HG03066 (cell line): ENCODE measurements around the gene PISD.
"Not testable (repeated sequence)": the region's sequence is repeated elsewhere in the genome, so short reads cannot be mapped to it uniquely, and the experiment has no call there.

Source experiments
- ATAC-seq: cut with Tn5 transposase; IDR thresholded peaks from one replicate; pipeline ENCODE4 v1.9.1; 2021; ENCODE audit warnings: low read depth; ENCODE audit not compliant: unreplicated experiment

The PISD gene

DNA sequence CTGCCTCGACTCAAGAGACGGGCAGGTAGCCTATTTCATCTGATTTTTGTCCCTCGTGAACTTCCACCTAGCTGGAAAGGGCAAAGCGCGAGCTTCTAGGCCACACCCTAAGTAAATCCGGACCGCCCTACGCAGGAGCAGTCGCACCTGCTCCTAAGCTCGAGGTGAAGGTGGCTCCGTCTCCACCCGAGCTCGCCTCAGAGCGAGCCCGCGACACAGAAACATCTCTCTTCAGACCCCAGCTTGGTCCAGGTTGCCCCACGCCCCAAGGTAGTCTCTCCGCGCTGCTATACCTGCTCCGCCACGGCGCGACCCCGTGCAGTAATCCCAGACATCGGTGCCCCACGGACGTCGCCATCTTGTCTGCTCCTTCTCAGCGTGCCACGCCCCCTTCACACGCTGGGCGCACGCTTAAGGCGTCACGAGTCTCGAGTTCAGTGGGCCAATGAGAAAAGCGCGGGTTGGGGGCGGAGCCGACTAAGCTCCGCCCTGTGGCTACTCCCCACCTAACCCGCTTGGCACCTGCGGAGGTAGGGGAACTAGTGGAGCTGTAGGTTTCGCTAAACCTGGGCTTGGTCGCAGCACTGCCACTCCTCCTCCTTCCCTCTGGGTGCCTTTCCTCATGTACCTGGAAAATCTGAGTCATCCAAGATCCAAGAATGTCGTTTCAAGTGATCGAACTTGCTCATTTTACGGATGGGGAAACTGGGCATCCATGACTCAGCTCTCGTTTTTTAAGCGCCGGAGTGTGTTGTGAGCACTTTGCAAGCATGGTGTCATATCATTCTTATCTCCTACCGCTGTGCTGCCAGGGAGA lies at the start of gene PISD:
PISD (minus strand) TSS at position 365 of the 817 bp plus-strand sequence; CDS start at position 358, 7 bp downstream.
- peak; percentile 75 for ATAC-seq

DNA sequence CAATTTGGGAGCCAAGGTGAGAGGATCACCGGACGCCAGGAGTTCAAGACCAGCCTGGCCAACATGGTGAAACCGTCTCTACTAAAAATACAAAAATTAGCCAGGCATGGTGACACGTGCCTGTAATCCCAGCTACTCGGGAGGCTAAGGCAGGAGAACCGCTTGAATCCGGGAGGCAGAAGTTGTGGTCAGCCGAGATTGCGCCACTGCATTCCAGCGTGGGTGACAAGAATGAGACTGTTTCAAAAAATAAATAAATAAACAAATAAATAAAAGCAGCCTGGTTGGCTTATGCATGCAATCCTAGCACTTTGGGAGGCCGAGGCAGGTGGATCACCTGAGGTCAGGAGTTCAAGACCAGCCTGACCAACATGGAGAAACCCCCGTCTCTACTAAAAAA lies 49.2 kb upstream of the PISD start:
- not testable (repeated sequence) for ATAC-seq

GRCh38 chr22:31707519-31707918 lies 45.5 kb upstream of the PISD start:
- ATAC-seq = no peak

GRCh38 chr22:31695423-31695822 lies 33.4 kb upstream of the PISD start:
- ATAC-seq = no peak

DNA sequence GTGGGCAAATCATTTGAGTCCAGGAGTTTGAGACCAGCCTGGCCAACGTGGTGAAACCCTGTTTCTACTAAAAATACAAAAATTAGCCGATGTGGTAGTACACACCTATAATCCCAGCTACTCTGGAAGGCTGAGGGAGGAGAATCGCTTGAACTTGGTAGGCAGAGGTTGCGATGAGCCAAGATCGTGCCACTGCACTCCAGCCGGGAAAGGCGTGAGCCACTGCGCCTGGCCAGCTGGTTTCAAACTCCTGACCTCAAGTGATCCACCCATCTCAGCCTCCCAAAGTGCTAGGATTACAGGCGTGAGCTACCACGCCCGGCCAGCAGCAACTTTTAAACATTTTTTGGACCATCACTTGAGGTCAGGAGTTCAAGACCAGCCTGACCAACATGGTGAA lies 32.0 kb upstream of the PISD start:
- not testable (repeated sequence) for ATAC-seq

DNA sequence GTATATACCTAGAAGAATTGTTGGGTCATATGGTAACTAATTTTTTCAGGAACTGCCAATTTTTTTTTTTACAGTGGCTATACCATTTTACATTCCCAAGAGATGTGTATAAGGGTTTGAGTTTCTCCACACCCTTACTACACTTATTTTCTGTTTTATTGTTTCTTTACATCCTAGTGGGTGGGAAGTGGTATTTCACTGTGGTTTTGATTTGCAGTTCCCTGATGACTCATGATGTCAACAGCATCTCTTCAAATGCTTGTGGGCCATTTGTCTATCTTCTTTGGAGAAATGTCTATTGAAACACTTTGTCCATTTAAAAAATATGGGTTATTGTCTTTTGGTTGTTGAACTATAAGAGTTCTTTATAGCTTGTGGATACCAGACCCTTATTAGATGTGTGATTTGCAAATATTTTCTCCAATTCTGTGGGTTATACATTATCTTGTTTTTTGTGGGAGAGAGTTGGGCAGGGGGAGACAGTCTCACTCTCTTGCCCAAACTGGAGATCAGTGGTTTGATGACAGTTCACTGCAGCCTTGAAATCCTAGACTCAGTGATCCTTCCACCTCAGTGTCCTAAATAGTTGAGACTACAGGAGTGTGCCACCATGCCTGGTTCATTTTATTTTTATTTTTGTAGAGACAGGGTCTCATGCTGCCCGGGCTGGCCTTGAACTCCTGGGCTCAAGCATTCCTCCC lies 30.3 kb upstream of the PISD start:
- ATAC-seq = no peak

DNA sequence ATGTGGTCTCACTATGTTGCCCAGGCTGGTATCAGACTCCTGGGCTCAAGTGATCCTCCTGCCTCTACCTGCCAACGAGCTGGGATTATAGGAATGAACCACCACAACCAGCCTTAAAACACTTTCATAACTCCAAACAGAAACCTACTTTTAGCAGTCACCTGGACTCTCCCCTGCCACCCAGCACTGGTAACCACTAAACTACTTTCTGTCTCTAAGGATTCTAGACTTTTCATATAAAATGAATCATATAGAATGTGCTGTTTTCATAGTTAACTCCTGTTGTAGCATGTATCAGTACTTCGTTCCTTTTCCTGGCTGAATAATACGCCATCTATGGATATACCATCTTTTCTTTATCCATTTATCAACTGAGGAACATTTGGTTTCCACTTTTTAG lies 29.4 kb upstream of the PISD start:
- ATAC-seq = no peak

GRCh38 chr22:31683181-31684105 lies 21.4 kb upstream of the PISD start:
- ATAC-seq = no peak

GRCh38 chr22:31682751-31683150 lies 20.7 kb upstream of the PISD start:
- ATAC-seq = no peak

GRCh38 chr22:31681349-31682345 lies 19.6 kb upstream of the PISD start:
- no peak for ATAC-seq

- no peak for ATAC-seq
Measured at GRCh38 chr22:31680861-31681341, 18.9 kb upstream of the PISD start.

- no peak for ATAC-seq
Measured at GRCh38 chr22:31678748-31679147, 16.7 kb upstream of the PISD start.

- ATAC-seq = peak; percentile 92
Measured at GRCh38 chr22:31676700-31677099, 14.7 kb upstream of the PISD start.

- not testable (repeated sequence) for ATAC-seq
Measured at GRCh38 chr22:31674219-31674618, 12.2 kb upstream of the PISD start.

DNA sequence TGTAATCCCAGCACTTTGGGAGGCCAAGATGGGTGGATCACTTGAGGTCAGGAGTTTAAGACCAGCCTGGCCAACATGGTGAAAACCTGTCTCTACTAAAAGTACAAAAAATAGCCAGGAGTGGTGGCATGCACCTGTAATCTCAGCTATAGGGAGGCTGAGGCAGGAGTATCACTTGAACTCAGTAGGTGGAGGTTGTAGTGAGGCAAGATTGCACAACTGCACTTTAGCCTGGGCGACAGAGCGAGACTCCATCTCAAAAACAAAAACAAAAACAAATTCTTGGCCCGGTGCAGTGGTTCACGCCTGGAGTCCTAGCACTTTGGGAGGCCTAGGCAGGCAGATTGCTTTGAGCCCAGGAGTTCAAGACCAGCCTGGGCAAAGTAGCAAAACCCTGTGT lies 6.8 kb upstream of the PISD start:
- not testable (repeated sequence) for ATAC-seq

DNA sequence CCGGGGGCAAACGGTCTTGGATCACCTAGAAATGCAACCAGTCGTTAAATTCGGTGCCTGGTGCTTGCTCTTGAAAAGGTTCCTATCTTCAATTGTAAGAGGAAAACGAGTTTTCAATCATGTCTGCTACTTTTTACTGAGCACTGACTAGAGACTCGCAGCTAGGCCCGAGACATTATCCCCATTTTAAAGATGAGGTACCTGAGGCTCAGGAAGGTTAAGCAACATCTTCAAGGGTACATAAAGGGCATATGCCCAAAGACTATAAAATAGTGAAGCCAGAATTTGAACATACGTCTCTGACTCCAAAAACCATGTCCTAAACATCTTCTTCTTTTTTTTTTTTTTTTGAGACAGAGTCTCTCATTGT lies 638 bp upstream of the PISD start:
- no peak for ATAC-seq

DNA sequence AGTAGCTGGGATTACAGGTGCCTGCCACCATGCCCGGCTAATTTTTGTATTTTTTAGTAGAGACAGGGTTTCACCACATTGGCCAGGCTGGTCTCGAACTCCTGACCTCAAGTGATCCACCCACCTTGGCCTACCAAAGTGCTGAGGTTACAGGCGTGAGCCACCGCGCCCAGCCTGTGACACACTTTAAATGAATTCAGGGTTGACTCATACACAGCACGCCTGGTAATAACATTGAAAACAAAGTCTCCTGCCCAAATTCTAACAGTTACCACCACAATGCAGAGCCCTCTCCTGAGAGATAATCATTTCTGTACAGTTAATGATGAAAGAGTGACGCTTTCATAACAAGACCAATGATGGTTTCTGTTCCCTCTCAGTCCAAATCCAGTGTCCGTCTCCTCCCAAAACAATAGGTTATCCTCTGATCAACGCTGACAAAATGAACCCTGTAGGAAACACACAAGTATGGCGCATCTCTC lies 1.1 kb downstream of the PISD start:
- not testable (repeated sequence) for ATAC-seq

DNA sequence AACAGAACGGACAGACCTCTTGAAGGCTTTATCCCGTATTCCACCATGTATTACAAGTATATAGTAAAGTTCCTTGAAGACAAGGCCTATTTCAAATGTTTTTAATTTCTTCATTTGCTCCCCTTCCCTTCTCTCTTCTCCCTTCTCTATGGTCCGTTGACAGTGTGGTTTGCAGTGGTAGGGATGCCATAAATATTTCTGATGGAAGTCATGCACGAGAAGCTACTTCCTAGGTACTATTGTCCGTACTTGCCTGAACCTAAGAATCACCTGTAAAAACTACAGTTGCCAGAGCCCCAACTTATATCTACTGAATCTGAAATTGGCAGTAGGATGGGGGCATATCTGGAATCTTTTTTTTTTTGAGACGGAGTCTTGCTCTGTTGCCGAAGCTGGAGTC lies 2.8 kb downstream of the PISD start:
- no peak for ATAC-seq

DNA sequence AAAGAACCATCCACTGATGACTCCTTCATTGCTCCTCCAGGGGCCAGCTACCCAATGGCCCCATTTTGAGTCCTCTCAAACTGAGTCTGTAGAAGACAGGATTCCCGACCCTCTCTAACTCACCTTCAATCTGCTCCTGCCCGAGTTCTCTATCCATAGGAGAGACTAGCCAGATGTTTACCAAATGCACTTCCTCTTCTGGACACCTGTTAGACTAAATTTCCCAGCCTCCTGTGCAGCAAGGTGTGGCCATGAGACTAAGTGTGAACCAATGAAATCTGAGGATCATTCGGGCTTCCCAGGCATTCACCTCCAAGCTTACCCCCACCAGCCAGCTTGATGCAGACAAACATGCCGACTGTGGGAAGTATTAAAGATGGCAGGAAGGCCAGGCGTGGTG lies 7.6 kb downstream of the PISD start:
- no peak for ATAC-seq
